WTC11 (cell line): ENCODE results near the gene CDK5R2. TPM values are rescaled to one million over a fixed set of nuclear protein-coding genes. Genes with fewer than 3 reads are reported as not detected.

Source experiments
- ATAC-seq: fragments of 200-7000 bp; cut with Tn5 transposase; 2 replicates; pipeline ENCODE4 v1.10.0; 2021; ENCODE audit warnings: mild to moderate bottlenecking, moderate library complexity
- CTCF ChIA-PET: fragments of 300-600 bp; sonication (Branson Sonifier 250); formaldehyde crosslinking; loops from one replicate; lab custom pipeline; 2021; ENCODE audit warnings: antibody characterized with exemption; lab: Charles Lee
- POLR2A ChIA-PET: fragments of 350-600 bp; sonication (Branson Sonifier 250); formaldehyde crosslinking; loops from one replicate; lab custom pipeline; 2021; ENCODE audit warnings: antibody characterized with exemption; lab: Charles Lee
- DNase-seq: peaks from one replicate; pipeline ENCODE4 v3.0.0; 2021; ENCODE audit warnings: low spot score
- H3K27ac Mint-ChIP-seq: 2 replicates; pipeline ENCODE4 v1.8.0; 2021; ENCODE audit warnings: mixed read lengths
- H3K27me3 Mint-ChIP-seq: 2 replicates; pipeline ENCODE4 v1.8.0; 2021; ENCODE audit warnings: low read depth, mild to moderate bottlenecking, moderate library complexity, mixed read lengths
- H3K36me3 Mint-ChIP-seq: 2 replicates; pipeline ENCODE4 v1.8.0; 2021; ENCODE audit warnings: mixed read lengths
- H3K4me1 Mint-ChIP-seq: 2 replicates; pipeline ENCODE4 v1.8.0; 2022; ENCODE audit warnings: mixed read lengths
- H3K4me3 Mint-ChIP-seq: 2 replicates; pipeline ENCODE4 v1.8.0; 2021; ENCODE audit warnings: mild to moderate bottlenecking, moderate library complexity, mixed read lengths
- H3K9me3 Mint-ChIP-seq: 2 replicates; pipeline ENCODE4 v1.8.0; 2021; ENCODE audit warnings: mixed read lengths
- CDX4 ChIP-seq: fragments of 250-450 bp; sonication (Bioruptor Pico); IDR thresholded peaks from 2 replicates; pipeline ENCODE4 v1.9.0; 2021; ENCODE audit warnings: moderate library complexity, mild to moderate bottlenecking, inconsistent platforms, borderline replicate concordance
- CTCF ChIP-seq: fragments of 200-600 bp; IDR thresholded peaks from 2 replicates; pipeline ENCODE4 v1.8.0; 2022; ENCODE audit warnings: antibody characterized with exemption
- HMGXB4 ChIP-seq: sonication (generic); formaldehyde crosslinking; IDR thresholded peaks from 2 replicates; pipeline ENCODE4 v1.8.1; 2023; ENCODE audit warnings: mild to moderate bottlenecking, moderate library complexity, missing genetic modification reagents
- IRF1 ChIP-seq: sonication (generic); formaldehyde crosslinking; IDR thresholded peaks from 2 replicates; pipeline ENCODE4 v1.8.0; 2023; ENCODE audit warnings: missing genetic modification reagents
- JAZF1 ChIP-seq: fragments of 250-450 bp; sonication (Bioruptor Pico); IDR thresholded peaks from 2 replicates; pipeline ENCODE4 v1.9.0; 2021; ENCODE audit warnings: moderate library complexity, mild to moderate bottlenecking, inconsistent platforms
- MXD4 ChIP-seq: fragments of 250-450 bp; sonication (Bioruptor Pico); IDR thresholded peaks from 2 replicates; pipeline ENCODE4 v1.8.0; 2021; ENCODE audit warnings: mild to moderate bottlenecking, moderate library complexity, borderline replicate concordance
- MYBL2 ChIP-seq: sonication (generic); formaldehyde crosslinking; IDR thresholded peaks from 2 replicates; pipeline ENCODE4 v1.8.1; 2023; ENCODE audit warnings: mild to moderate bottlenecking, moderate library complexity, missing genetic modification reagents
- NFE2L1 ChIP-seq: sonication (generic); formaldehyde crosslinking; IDR thresholded peaks from 2 replicates; pipeline ENCODE4 v1.8.1; 2023; ENCODE audit warnings: missing genetic modification reagents
- NR2C2 ChIP-seq: sonication (generic); formaldehyde crosslinking; IDR thresholded peaks from 2 replicates; pipeline ENCODE4 v1.8.0; 2022; ENCODE audit warnings: mild to moderate bottlenecking, missing genetic modification reagents
- SMAD4 ChIP-seq: sonication (generic); formaldehyde crosslinking; IDR thresholded peaks from 2 replicates; pipeline ENCODE4 v1.8.0; 2022; ENCODE audit warnings: mild to moderate bottlenecking, missing genetic modification reagents
- SP1 ChIP-seq: sonication (generic); formaldehyde crosslinking; conservative IDR thresholded peaks from 2 replicates; pipeline ENCODE4 v1.8.1; 2022; ENCODE audit warnings: missing genetic modification reagents
- ZBTB21 ChIP-seq: sonication (generic); formaldehyde crosslinking; IDR thresholded peaks from 2 replicates; pipeline ENCODE4 v1.8.1; 2023; ENCODE audit warnings: mild to moderate bottlenecking, missing genetic modification reagents, borderline replicate concordance
- ZMAT4 ChIP-seq: fragments of 250-450 bp; sonication (Bioruptor Pico); IDR thresholded peaks from 2 replicates; pipeline ENCODE4 v1.9.0; 2021; ENCODE audit warnings: mild to moderate bottlenecking
- ZNF396 ChIP-seq: fragments of 250-450 bp; sonication (Bioruptor Pico); IDR thresholded peaks from 2 replicates; pipeline ENCODE4 v1.8.0; 2021; ENCODE audit warnings: mild to moderate bottlenecking, moderate library complexity, borderline replicate concordance
- total RNA-seq: library from RNA; stranded (reverse); gene quantifications from 3 replicates; pipeline ENCODE4 v1.2.3, GENCODE V29; 2021
- TF ChIP-seq, protein P1 (sequence below): sonication (generic); formaldehyde crosslinking; IDR thresholded peaks from 2 replicates; pipeline ENCODE4 v1.8.1; 2023; ENCODE audit warnings: mild to moderate bottlenecking, missing genetic modification reagents, moderate library complexity
- TF ChIP-seq, protein P2 (sequence below): sonication (generic); formaldehyde crosslinking; IDR thresholded peaks from 2 replicates; pipeline ENCODE4 v1.8.0; 2023; ENCODE audit warnings: mild to moderate bottlenecking, missing genetic modification reagents
- TF ChIP-seq, protein P3 (sequence below): sonication (generic); formaldehyde crosslinking; IDR thresholded peaks from 2 replicates; pipeline ENCODE4 v1.8.0; 2022; ENCODE audit warnings: mild to moderate bottlenecking, missing genetic modification reagents

CDK5R2 gene
- total RNA-seq, 1 experiment from 2014 or later = 0.26 TPM

DNA sequence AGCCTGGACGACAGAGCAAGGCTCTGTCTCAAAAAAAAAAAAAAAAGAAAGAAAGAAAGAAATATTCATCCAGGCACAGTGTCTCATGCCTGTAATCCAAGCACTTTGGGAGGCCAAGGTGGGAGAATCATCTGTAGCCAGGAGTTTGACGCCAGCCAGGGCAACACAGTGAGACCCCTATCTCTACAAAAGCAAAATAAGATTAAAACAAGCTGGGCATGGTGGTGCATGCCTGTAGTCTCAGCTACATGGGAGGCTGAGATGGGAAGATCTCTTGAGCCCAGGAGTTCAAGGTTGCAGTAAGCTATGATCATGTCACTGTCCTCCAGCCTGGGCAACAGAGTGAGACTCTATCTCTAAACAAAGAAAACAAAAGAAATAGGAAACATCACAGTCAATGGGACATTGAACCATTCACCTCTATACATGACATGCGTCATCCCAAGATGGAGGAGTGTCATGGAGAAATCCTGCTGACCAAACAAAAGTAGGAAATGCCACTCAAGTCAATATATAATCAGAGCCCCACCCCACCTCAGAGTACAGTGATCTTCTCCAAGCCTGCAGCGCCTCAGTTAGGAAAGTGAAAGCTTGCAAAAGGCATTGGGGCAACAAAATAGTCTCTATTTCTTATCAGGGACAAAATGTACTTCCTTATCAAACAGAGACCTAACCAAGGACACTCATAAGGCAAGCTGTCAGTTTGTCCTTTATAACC lies 15.8 kb downstream of the CDK5R2 start:
- Mint-ChIP-seq H3K4me1 (peaks cover 6% of the 10 kb centered on the region), H3K27ac (no peak overlapping the region), H3K36me3 (no peaks in the 10 kb centered on the region), H3K9me3 (no peaks in the 10 kb centered on the region), H3K27me3 (peaks cover 85% of the 10 kb centered on the region), H3K4me3 (no peak overlapping the region)
- no peak for ATAC-seq
- TF ChIP-seq, protein P1, sequence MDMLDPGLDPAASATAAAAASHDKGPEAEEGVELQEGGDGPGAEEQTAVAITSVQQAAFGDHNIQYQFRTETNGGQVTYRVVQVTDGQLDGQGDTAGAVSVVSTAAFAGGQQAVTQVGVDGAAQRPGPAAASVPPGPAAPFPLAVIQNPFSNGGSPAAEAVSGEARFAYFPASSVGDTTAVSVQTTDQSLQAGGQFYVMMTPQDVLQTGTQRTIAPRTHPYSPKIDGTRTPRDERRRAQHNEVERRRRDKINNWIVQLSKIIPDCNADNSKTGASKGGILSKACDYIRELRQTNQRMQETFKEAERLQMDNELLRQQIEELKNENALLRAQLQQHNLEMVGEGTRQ (CRISPR knock-in tag) = no peak
- no peak for TF ChIP-seq ZMAT4 (CRISPR knock-in tag)
- TF ChIP-seq, protein P2, sequence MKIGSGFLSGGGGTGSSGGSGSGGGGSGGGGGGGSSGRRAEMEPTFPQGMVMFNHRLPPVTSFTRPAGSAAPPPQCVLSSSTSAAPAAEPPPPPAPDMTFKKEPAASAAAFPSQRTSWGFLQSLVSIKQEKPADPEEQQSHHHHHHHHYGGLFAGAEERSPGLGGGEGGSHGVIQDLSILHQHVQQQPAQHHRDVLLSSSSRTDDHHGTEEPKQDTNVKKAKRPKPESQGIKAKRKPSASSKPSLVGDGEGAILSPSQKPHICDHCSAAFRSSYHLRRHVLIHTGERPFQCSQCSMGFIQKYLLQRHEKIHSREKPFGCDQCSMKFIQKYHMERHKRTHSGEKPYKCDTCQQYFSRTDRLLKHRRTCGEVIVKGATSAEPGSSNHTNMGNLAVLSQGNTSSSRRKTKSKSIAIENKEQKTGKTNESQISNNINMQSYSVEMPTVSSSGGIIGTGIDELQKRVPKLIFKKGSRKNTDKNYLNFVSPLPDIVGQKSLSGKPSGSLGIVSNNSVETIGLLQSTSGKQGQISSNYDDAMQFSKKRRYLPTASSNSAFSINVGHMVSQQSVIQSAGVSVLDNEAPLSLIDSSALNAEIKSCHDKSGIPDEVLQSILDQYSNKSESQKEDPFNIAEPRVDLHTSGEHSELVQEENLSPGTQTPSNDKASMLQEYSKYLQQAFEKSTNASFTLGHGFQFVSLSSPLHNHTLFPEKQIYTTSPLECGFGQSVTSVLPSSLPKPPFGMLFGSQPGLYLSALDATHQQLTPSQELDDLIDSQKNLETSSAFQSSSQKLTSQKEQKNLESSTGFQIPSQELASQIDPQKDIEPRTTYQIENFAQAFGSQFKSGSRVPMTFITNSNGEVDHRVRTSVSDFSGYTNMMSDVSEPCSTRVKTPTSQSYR (CRISPR knock-in tag) = no peak
- no peak for TF ChIP-seq MYBL2 (CRISPR knock-in tag)
- TF ChIP-seq NFE2L1 = no peak
- no peak for TF ChIP-seq JAZF1 (CRISPR knock-in tag)
- TF ChIP-seq IRF1 = no peak
- TF ChIP-seq, protein P3, sequence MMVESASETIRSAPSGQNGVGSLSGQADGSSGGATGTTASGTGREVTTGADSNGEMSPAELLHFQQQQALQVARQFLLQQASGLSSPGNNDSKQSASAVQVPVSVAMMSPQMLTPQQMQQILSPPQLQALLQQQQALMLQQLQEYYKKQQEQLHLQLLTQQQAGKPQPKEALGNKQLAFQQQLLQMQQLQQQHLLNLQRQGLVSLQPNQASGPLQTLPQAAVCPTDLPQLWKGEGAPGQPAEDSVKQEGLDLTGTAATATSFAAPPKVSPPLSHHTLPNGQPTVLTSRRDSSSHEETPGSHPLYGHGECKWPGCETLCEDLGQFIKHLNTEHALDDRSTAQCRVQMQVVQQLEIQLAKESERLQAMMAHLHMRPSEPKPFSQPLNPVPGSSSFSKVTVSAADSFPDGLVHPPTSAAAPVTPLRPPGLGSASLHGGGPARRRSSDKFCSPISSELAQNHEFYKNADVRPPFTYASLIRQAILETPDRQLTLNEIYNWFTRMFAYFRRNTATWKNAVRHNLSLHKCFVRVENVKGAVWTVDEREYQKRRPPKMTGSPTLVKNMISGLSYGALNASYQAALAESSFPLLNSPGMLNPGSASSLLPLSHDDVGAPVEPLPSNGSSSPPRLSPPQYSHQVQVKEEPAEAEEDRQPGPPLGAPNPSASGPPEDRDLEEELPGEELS (CRISPR knock-in tag) = no peak
- TF ChIP-seq ZNF396 (CRISPR knock-in tag) = no peak
- no peak for TF ChIP-seq CDX4 (CRISPR knock-in tag)
- no peak for TF ChIP-seq NR2C2
- no peak for TF ChIP-seq ZBTB21 (CRISPR knock-in tag)
- ChIA-PET CTCF (interaction anchor here (0.7 to 1.8 kb wide), 4 partner anchors 15 to 77 kb away, joined by 3 to 5 read pairs (median 4); partner anchors contain the start of gene CDK5R2), POLR2A (no interaction called here)
- DNase-seq = no peak

- H3K27me3 Mint-ChIP-seq = peaks cover 99% of the 10 kb centered on the region
- ATAC-seq = peak; percentile 80
- H3K9me3 Mint-ChIP-seq = no peaks in the 10 kb centered on the region
- DNase-seq = peak; percentile 96
- H3K27ac Mint-ChIP-seq = no peak overlapping the region
- CTCF ChIA-PET = interaction anchor here (0.5 to 5.7 kb wide), 76 partner anchors 8 to 943 kb away, joined by 3 to 158 read pairs (median 5); partner anchors contain the start of genes BCS1L, CDK5R2, CRYBA2 and CYP27A1
- no peak for TF ChIP-seq SMAD4 (CRISPR knock-in tag)
- TF ChIP-seq CTCF = peak; percentile 74; the same call in 1 of the 2 replicates
- TF ChIP-seq HMGXB4 (CRISPR knock-in tag) = peak; percentile 82
- peak; percentile 64; the same call in 1 of the 2 replicates for TF ChIP-seq ZBTB21 (CRISPR knock-in tag)
- no peak for TF ChIP-seq MXD4
- 0 out of 2 replicates have a peak, but pooled peaks have one; percentile 31 for TF ChIP-seq SP1 (CRISPR knock-in tag)
- no peaks in the 10 kb centered on the region for H3K36me3 Mint-ChIP-seq
- H3K4me3 Mint-ChIP-seq = peak overlapping the region; percentile 60
- peaks cover 25% of the 10 kb centered on the region for H3K4me1 Mint-ChIP-seq
- POLR2A ChIA-PET = interaction anchor here (0.9 kb wide), 1 partner anchor 23 kb away, joined by 5 read pairs; no protein-coding TSS in a partner anchor
Observed at GRCh38 chr2:218979846-218980734, 20.6 kb downstream of the CDK5R2 start.
